Suprapubic skin (tissue), 4 donors: ENCODE measurements around the gene FAM199X. TPM values are rescaled to one million over a fixed set of nuclear protein-coding genes. Genes with fewer than 3 reads are reported as not detected.

Experiments used
- DNase-seq, 2 donors: peaks; one replicate each; pipeline ENCODE4 v3.0.0-alpha.2; 2019; ENCODE audit warnings: low spot score in 2 of 2
- H3K27ac ChIP-seq: fragments of 200-600 bp; sonication (generic); one replicate; pipeline ENCODE4 v1.5.1; 2019
- H3K27me3 ChIP-seq: fragments of 200-600 bp; sonication (generic); one replicate; pipeline ENCODE4 v1.5.1; 2019
- H3K36me3 ChIP-seq: fragments of 200-600 bp; sonication (generic); one replicate; pipeline ENCODE4 v1.5.1; 2019
- H3K4me1 ChIP-seq: fragments of 200-600 bp; sonication (generic); one replicate; pipeline ENCODE4 v1.5.1; 2019
- H3K4me3 ChIP-seq: fragments of 200-600 bp; sonication (generic); one replicate; pipeline ENCODE4 v1.5.1; 2019; ENCODE audit warnings: mild to moderate bottlenecking
- H3K9me3 ChIP-seq: fragments of 200-600 bp; sonication (generic); one replicate; pipeline ENCODE4 v1.5.1; 2019
- CTCF ChIP-seq, 2 donors: fragments of 200-600 bp in 1 of 2; fragments of 450-650 bp in 1 of 2; sonication (generic) in 1 of 2; IDR thresholded peaks; one replicate each; pipeline ENCODE4 v1.5.1; 2016 to 2019; ENCODE audit warnings: antibody characterized with exemption in 2 of 2, mild to moderate bottlenecking in 1 of 2, moderate library complexity in 1 of 2
- EP300 ChIP-seq: sonication (generic); formaldehyde crosslinking; IDR thresholded peaks from one replicate; pipeline ENCODE4 v1.6.1; 2017; ENCODE audit warnings: antibody characterized with exemption
- POLR2A ChIP-seq, 2 donors: fragments of 450-650 bp; IDR thresholded peaks; one replicate each; pipeline ENCODE4 v1.6.1; 2017; ENCODE audit warnings: antibody characterized with exemption in 2 of 2, mild to moderate bottlenecking in 2 of 2, moderate library complexity in 2 of 2
- POLR2AphosphoS5 ChIP-seq, 3 donors: sonication (generic); formaldehyde crosslinking; IDR thresholded peaks; one replicate each; pipeline ENCODE4 v1.6.1; 2017; ENCODE audit warnings: antibody characterized with exemption in 3 of 3
- WGBS: methylation state at CpG from one replicate; pipeline ENCODE4 v1.1.5; 2018; 5-methylcytosine and 5-hydroxymethylcytosine counted together
- total RNA-seq, 4 donors: library from RNA; depleted of rRNA; stranded (reverse); fragments of >200 nt; gene quantifications; one replicate each; pipeline ENCODE4 v1.1.0, GENCODE V29; 2016

The FAM199X gene
- total RNA-seq, 4 donors from 2014 or later: 10.7 to 18.3 (median 16.9) TPM

DNA sequence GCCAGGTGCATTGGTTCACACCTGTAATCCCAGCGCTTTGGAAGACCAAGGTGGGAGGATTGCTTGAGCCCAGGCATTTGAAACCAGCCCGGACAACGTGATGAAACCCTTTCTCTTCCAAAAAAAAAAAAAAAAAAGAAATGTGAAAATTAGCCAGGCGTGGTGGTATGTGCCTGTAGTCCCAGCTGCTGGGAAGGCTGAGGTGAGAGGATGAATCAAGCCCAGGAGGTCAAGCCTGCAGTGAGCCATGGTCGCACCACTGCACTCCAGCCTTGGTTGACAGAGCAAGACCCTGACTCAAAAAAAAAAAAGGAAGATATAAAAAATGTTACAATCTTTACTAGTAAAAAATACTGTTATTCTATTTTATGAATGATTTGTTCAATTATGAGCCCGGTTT is 5.9 kb downstream of the FAM199X start:
- Histone ChIP-seq H3K27ac (no peak overlapping the region), H3K9me3 (no peaks in the 10 kb centered on the region), H3K4me1 (peaks cover 16% of the 10 kb centered on the region), H3K4me3 (no peak overlapping the region), H3K36me3 (no peaks in the 10 kb centered on the region), H3K27me3 (no peaks in the 10 kb centered on the region)
- WGBS: 62% methylated on average over 6 of the region's 6 CpGs
- DNase-seq: no peak
- TF ChIP-seq CTCF (IDR thresholded peaks at IDR 0.05) (no peak), POLR2A (IDR thresholded peaks at IDR 0.05) (no peak), POLR2AphosphoS5 (IDR thresholded peaks at IDR 0.05) (no peak)

- H3K4me1 ChIP-seq: peaks cover 10% of the 10 kb centered on the region
- no peaks in the 10 kb centered on the region for H3K36me3 ChIP-seq
- H3K27ac ChIP-seq: no peak overlapping the region
- WGBS: 75% methylated on average over 2 of the region's 2 CpGs
- no peak for DNase-seq
- no peaks in the 10 kb centered on the region for H3K27me3 ChIP-seq
- H3K4me3 ChIP-seq: no peak overlapping the region
- TF ChIP-seq EP300 (no peak), CTCF (IDR thresholded peaks at IDR 0.05) (no peak), POLR2A (IDR thresholded peaks at IDR 0.05) (no peak), POLR2AphosphoS5 (IDR thresholded peaks at IDR 0.05) (no peak)
- H3K9me3 ChIP-seq: no peaks in the 10 kb centered on the region
Measured at GRCh38 chrX:104172788-104173187, 6.5 kb downstream of the FAM199X start.

- Histone ChIP-seq H3K27me3 (no peaks in the 10 kb centered on the region), H3K4me3 (no peak overlapping the region), H3K9me3 (no peaks in the 10 kb centered on the region), H3K36me3 (no peaks in the 10 kb centered on the region), H3K27ac (no peak overlapping the region), H3K4me1 (peaks cover 3% of the 10 kb centered on the region)
- TF ChIP-seq POLR2A (IDR thresholded peaks at IDR 0.05) (no peak), CTCF (IDR thresholded peaks at IDR 0.05) (no peak), EP300 (no peak), POLR2AphosphoS5 (IDR thresholded peaks at IDR 0.05) (no peak)
- DNase-seq: no peak
- 75% methylated on average over 6 of the region's 6 CpGs for WGBS
Measured at GRCh38 chrX:104173841-104174240, 7.6 kb downstream of the FAM199X start.

DNA sequence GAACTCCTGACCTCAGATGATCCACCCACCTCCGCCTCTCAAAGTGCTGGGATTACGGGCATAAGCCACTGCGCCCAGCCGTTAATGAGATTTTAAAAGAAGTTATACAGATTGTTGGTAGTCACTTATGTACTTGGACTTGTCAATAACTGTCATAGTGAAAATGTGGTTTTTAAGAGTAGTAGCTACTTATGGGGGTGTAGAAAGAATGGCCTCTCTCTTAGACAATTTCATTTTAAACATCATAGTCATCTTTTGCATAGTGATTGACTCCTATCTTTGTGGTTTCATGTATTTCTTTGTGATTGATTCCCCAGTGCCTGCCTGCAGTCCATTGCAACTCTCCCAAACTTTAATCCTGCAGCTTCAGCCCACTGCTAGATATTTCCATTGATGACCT is 17.4 kb downstream of the FAM199X start:
- 93% methylated on average over 4 of the region's 4 CpGs for WGBS
- no peak overlapping the region for H3K4me3 ChIP-seq
- no peak for TF ChIP-seq CTCF (IDR thresholded peaks at IDR 0.05)
- TF ChIP-seq POLR2A (IDR thresholded peaks at IDR 0.05): no peak
- TF ChIP-seq EP300: no peak
- no peak for TF ChIP-seq POLR2AphosphoS5 (IDR thresholded peaks at IDR 0.05)
- no peaks in the 10 kb centered on the region for H3K9me3 ChIP-seq
- no peak overlapping the region for H3K27ac ChIP-seq
- peaks cover 14% of the 10 kb centered on the region for H3K36me3 ChIP-seq
- no peaks in the 10 kb centered on the region for H3K4me1 ChIP-seq
- no peaks in the 10 kb centered on the region for H3K27me3 ChIP-seq
- no peak for DNase-seq

- Histone ChIP-seq H3K36me3 (peaks cover 36% of the 10 kb centered on the region), H3K9me3 (no peaks in the 10 kb centered on the region), H3K4me1 (no peaks in the 10 kb centered on the region), H3K27me3 (no peaks in the 10 kb centered on the region), H3K4me3 (no peak overlapping the region), H3K27ac (no peak overlapping the region)
- whole genome bisulfite sequencing: 88% methylated on average over 8 of the region's 8 CpGs
- no peak for DNase-seq
- TF ChIP-seq POLR2A (IDR thresholded peaks at IDR 0.05) (no peak), EP300 (no peak), POLR2AphosphoS5 (IDR thresholded peaks at IDR 0.05) (no peak), CTCF (IDR thresholded peaks at IDR 0.05) (no peak)
Measured at GRCh38 chrX:104187931-104188330, 21.7 kb downstream of the FAM199X start.
